Caco-2 (cell line): Measurements from ENCODE around the gene MC1R. TPM values are rescaled to one million over a fixed set of nuclear protein-coding genes. Genes with fewer than 3 reads are reported as not detected.
"Not testable (repeated sequence)": the region's sequence is repeated elsewhere in the genome, so short reads cannot be mapped to it uniquely, and the experiment has no call there.

Experiments used
- BruUV-seq: library from RNA; stranded (reverse); fragments of 400-500 nt; replicated peaks from 2 replicates; lab custom pipeline; 2021; lab: Mats Ljungman, UMichigan
- CTCF ChIA-PET: fragments of 300-600 bp; sonication (Branson Sonifier 250); formaldehyde crosslinking; loops from one replicate; lab custom pipeline; 2022; ENCODE audit warnings: antibody characterized with exemption; lab: Charles Lee
- POLR2A ChIA-PET: fragments of 300-600 bp; sonication (Branson Sonifier 250); formaldehyde crosslinking; loops from one replicate; lab custom pipeline; 2022; ENCODE audit warnings: antibody characterized with exemption; lab: Charles Lee
- DNase-seq, 2 experiments: peaks; one replicate each; pipeline versions ENCODE4 v3.0.0 to v3.0.0-alpha.2; 2020 to 2022
- H3K27me3 ChIP-seq: replicated peaks from 2 replicates; pipeline ENCODE4 v1.6.0; 2011; ENCODE audit warnings: low read length; ENCODE audit not compliant: control insufficient read depth, insufficient read depth
- H3K36me3 ChIP-seq: 2 replicates; pipeline ENCODE4 v1.5.1; 2011; ENCODE audit warnings: low read length; ENCODE audit not compliant: control insufficient read depth, insufficient read depth
- H3K4me1 ChIP-seq: fragments of 250-450 bp; sonication (Bioruptor Pico); 2 replicates; pipeline ENCODE4 v1.5.1; 2020; ENCODE audit warnings: mild to moderate bottlenecking
- H3K4me3 ChIP-seq: 2 replicates; pipeline ENCODE4 v1.5.1; 2011; ENCODE audit warnings: low read depth, mild to moderate bottlenecking, control low read depth, low read length
- H3K9me3 ChIP-seq: fragments of 250-450 bp; sonication (Bioruptor Pico); 2 replicates; pipeline ENCODE4 v1.5.1; 2020; ENCODE audit warnings: mild to moderate bottlenecking, moderate library complexity
- H3K27ac Mint-ChIP-seq: one replicate; pipeline ENCODE4 v1.8.0; 2022; ENCODE audit warnings: mixed read lengths; ENCODE audit not compliant: unreplicated experiment
- H3K27me3 Mint-ChIP-seq: one replicate; pipeline ENCODE4 v1.8.0; 2022; ENCODE audit warnings: mixed read lengths; ENCODE audit not compliant: insufficient read depth, unreplicated experiment
- H3K36me3 Mint-ChIP-seq: one replicate; pipeline ENCODE4 v1.8.0; 2022; ENCODE audit warnings: mild to moderate bottlenecking, mixed read lengths; ENCODE audit not compliant: insufficient read depth, unreplicated experiment
- H3K4me1 Mint-ChIP-seq: one replicate; pipeline ENCODE4 v1.8.0; 2022; ENCODE audit warnings: low read depth, mixed read lengths; ENCODE audit not compliant: unreplicated experiment
- H3K4me3 Mint-ChIP-seq: one replicate; pipeline ENCODE4 v1.8.0; 2022; ENCODE audit warnings: mild to moderate bottlenecking, moderate library complexity, mixed read lengths; ENCODE audit not compliant: unreplicated experiment
- H3K9me3 Mint-ChIP-seq: one replicate; pipeline ENCODE4 v1.8.0; 2022; ENCODE audit warnings: mixed read lengths; ENCODE audit not compliant: unreplicated experiment
- intact Hi-C: fragments of 100-400 bp; cut with micrococcal nuclease; formaldehyde crosslinking; loops from one replicate; pipeline ENCODE4 v1.10.0; 2022; ENCODE audit not compliant: unreplicated experiment
- total RNA-seq: library from RNA; stranded (reverse); gene quantifications from 2 replicates; pipeline ENCODE4 v1.2.3, GENCODE V29; 2022
- TF ChIP-seq, protein P1 (sequence below), 2 experiments: fragments of 200-600 bp in 1 of 2; IDR thresholded peaks; 1 replicate in 1 of 2; 2 replicates in 1 of 2; pipeline versions ENCODE4 v1.5.1 to v1.8.0; 2011 to 2022; ENCODE audit warnings: antibody characterized with exemption in 1 of 2, control low read depth in 1 of 2, inconsistent platforms in 1 of 2, low read depth in 1 of 2, low read length in 1 of 2, mild to moderate bottlenecking in 1 of 2, moderate library complexity in 1 of 2; ENCODE audit not compliant: insufficient read depth in 1 of 2, severe bottlenecking in 1 of 2, unreplicated experiment in 1 of 2

The MC1R gene
- total RNA-seq, 1 experiment from 2014 or later, result 6.5 TPM

- H3K9me3 ChIP-seq, result no peaks in the 10 kb centered on the region
- Mint-ChIP-seq H3K9me3 (no peaks in the 10 kb centered on the region), H3K4me1 (no peaks in the 10 kb centered on the region), H3K27ac (peak overlapping the region; percentile 61), H3K27me3 (no peaks in the 10 kb centered on the region), H3K4me3 (no peak overlapping the region), H3K36me3 (peaks cover 80% of the 10 kb centered on the region)
- TF ChIP-seq, protein P1, sequence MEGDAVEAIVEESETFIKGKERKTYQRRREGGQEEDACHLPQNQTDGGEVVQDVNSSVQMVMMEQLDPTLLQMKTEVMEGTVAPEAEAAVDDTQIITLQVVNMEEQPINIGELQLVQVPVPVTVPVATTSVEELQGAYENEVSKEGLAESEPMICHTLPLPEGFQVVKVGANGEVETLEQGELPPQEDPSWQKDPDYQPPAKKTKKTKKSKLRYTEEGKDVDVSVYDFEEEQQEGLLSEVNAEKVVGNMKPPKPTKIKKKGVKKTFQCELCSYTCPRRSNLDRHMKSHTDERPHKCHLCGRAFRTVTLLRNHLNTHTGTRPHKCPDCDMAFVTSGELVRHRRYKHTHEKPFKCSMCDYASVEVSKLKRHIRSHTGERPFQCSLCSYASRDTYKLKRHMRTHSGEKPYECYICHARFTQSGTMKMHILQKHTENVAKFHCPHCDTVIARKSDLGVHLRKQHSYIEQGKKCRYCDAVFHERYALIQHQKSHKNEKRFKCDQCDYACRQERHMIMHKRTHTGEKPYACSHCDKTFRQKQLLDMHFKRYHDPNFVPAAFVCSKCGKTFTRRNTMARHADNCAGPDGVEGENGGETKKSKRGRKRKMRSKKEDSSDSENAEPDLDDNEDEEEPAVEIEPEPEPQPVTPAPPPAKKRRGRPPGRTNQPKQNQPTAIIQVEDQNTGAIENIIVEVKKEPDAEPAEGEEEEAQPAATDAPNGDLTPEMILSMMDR (IDR thresholded peaks at IDR 0.05; ENCODE audit: insufficient read depth in 1 of 2, low read depth in 1 of 2, low read length in 1 of 2, severe bottlenecking in 1 of 2, unreplicated experiment in 1 of 2), result no peak
- H3K27me3 ChIP-seq, result no peaks in the 10 kb centered on the region
- no peak for DNase-seq
- no TSS peak for BruUV-seq
- POLR2A ChIA-PET, result no interaction called here
- CTCF ChIA-PET, result no interaction called here
- no peak overlapping the region for H3K4me3 ChIP-seq
- peaks cover 3% of the 10 kb centered on the region for H3K36me3 ChIP-seq
- H3K4me1 ChIP-seq, result 0 out of 2 replicates have a peak, but pooled peaks cover under 1% of the 10 kb centered on the region
- intact Hi-C loops, result no loop called here
These were observed 6.5 kb upstream of the MC1R start for GRCh38 chr16:89912143-89912542.

- 0 out of 2 replicates have a peak, but pooled peaks cover 5% of the 10 kb centered on the region for H3K4me1 ChIP-seq
- Mint-ChIP-seq H3K4me3 (no peak overlapping the region), H3K4me1 (no peaks in the 10 kb centered on the region), H3K36me3 (peaks cover 80% of the 10 kb centered on the region), H3K9me3 (no peaks in the 10 kb centered on the region), H3K27me3 (no peaks in the 10 kb centered on the region), H3K27ac (peak overlapping the region; percentile 61)
- H3K9me3 ChIP-seq, result no peaks in the 10 kb centered on the region
- H3K4me3 ChIP-seq, result no peak overlapping the region
- TF ChIP-seq, protein P1 (IDR thresholded peaks at IDR 0.05; ENCODE audit: insufficient read depth in 1 of 2, low read depth in 1 of 2, low read length in 1 of 2, severe bottlenecking in 1 of 2, unreplicated experiment in 1 of 2), result no peak
- CTCF ChIA-PET, result no interaction called here
- POLR2A ChIA-PET, result no interaction called here
- no peaks in the 10 kb centered on the region for H3K27me3 ChIP-seq
- intact Hi-C loops, result no loop called here
- peaks cover 3% of the 10 kb centered on the region for H3K36me3 ChIP-seq
- no TSS peak for BruUV-seq
- DNase-seq, result no peak
These were observed 6.0 kb upstream of the MC1R start for GRCh38 chr16:89912627-89913026.

GRCh38 chr16:89913408-89914387 is 5.0 kb upstream of the MC1R start:
- CTCF ChIA-PET, result no interaction called here
- H3K36me3 Mint-ChIP-seq, result peaks cover 86% of the 10 kb centered on the region
- TF ChIP-seq, protein P1 (IDR thresholded peaks at IDR 0.05; ENCODE audit: insufficient read depth in 1 of 2, low read depth in 1 of 2, low read length in 1 of 2, severe bottlenecking in 1 of 2, unreplicated experiment in 1 of 2), result no peak
- no peak for DNase-seq
- Histone ChIP-seq H3K36me3 (peaks cover 1% of the 10 kb centered on the region; the same call in 1 of the 2 replicates), H3K4me3 (no peak overlapping the region), H3K9me3 (no peaks in the 10 kb centered on the region), H3K27me3 (no peaks in the 10 kb centered on the region), H3K4me1 (peaks cover 5% of the 10 kb centered on the region; the same call in 1 of the 2 replicates)
- H3K9me3 Mint-ChIP-seq, result no peaks in the 10 kb centered on the region
- POLR2A ChIA-PET, result no interaction called here
- no peaks in the 10 kb centered on the region for H3K4me1 Mint-ChIP-seq
- no peaks in the 10 kb centered on the region for H3K27me3 Mint-ChIP-seq
- H3K27ac Mint-ChIP-seq, result peak overlapping the region; percentile 61
- no peak overlapping the region for H3K4me3 Mint-ChIP-seq
- intact Hi-C loops, result no loop called here
- no TSS peak for BruUV-seq

GRCh38 chr16:89914642-89915285 is 3.9 kb upstream of the MC1R start:
- H3K4me1 ChIP-seq, H3K9me3 Mint-ChIP-seq, H3K27me3 Mint-ChIP-seq, BruUV-seq, DNase-seq, H3K9me3 ChIP-seq, H3K36me3 ChIP-seq, H3K4me3 ChIP-seq, intact Hi-C loops, POLR2A ChIA-PET, CTCF ChIA-PET, H3K4me3 Mint-ChIP-seq, H3K4me1 Mint-ChIP-seq, H3K27me3 ChIP-seq: not testable (repeated sequence)
- Mint-ChIP-seq H3K36me3 (peaks cover 80% of the 10 kb centered on the region), H3K27ac (peak overlapping the region; percentile 46)
